ENCODE results near the gene PRKCA.

Gene PRKCA

GRCh38 chr17:66633317-66633965, 331.0 kb downstream of the PRKCA start:
- Histone ChIP-seq H3K9me3 (ENCODE audit: insufficient read depth, low read depth, low read length) (no peaks in the 10 kb centered on the region), H3K9ac (ENCODE audit: low read depth, low read length, poor library complexity, severe bottlenecking) (no peak overlapping the region), H3K4me1 (ENCODE audit: insufficient read depth, low read length, poor library complexity, severe bottlenecking) (no peaks in the 10 kb centered on the region), H3K9me2 (replicated peaks; ENCODE audit: low read depth, low read length) (no peaks in the 10 kb centered on the region), H3K4me3 (ENCODE audit: low read length, poor library complexity, severe bottlenecking) (no peak overlapping the region), H3F3A (ENCODE audit: low read depth) (no peaks in the 10 kb centered on the region), H3K36me3 (ENCODE audit: insufficient read depth, low read length) (no peaks in the 10 kb centered on the region), H3K79me2 (ENCODE audit: insufficient read depth, low read length) (no peaks in the 10 kb centered on the region), H4K20me1 (ENCODE audit: insufficient read depth, low read length, poor library complexity, severe bottlenecking) (no peaks in the 10 kb centered on the region), H3K27me3 (ENCODE audit: insufficient read depth, low read length, poor library complexity, severe bottlenecking) (no peaks in the 10 kb centered on the region), H3K4me2 (ENCODE audit: low read depth, low read length, poor library complexity, severe bottlenecking) (no peak overlapping the region), H2AFZ (ENCODE audit: low read length) (no peak overlapping the region)
- no peak for TF ChIP-seq EZH2phosphoT487 (IDR thresholded peaks at IDR 0.05; ENCODE audit: borderline replicate concordance)
- TF ChIP-seq, protein P1, sequence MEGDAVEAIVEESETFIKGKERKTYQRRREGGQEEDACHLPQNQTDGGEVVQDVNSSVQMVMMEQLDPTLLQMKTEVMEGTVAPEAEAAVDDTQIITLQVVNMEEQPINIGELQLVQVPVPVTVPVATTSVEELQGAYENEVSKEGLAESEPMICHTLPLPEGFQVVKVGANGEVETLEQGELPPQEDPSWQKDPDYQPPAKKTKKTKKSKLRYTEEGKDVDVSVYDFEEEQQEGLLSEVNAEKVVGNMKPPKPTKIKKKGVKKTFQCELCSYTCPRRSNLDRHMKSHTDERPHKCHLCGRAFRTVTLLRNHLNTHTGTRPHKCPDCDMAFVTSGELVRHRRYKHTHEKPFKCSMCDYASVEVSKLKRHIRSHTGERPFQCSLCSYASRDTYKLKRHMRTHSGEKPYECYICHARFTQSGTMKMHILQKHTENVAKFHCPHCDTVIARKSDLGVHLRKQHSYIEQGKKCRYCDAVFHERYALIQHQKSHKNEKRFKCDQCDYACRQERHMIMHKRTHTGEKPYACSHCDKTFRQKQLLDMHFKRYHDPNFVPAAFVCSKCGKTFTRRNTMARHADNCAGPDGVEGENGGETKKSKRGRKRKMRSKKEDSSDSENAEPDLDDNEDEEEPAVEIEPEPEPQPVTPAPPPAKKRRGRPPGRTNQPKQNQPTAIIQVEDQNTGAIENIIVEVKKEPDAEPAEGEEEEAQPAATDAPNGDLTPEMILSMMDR (conservative IDR thresholded peaks at IDR 0.05; ENCODE audit: low read length): no peak

DNA sequence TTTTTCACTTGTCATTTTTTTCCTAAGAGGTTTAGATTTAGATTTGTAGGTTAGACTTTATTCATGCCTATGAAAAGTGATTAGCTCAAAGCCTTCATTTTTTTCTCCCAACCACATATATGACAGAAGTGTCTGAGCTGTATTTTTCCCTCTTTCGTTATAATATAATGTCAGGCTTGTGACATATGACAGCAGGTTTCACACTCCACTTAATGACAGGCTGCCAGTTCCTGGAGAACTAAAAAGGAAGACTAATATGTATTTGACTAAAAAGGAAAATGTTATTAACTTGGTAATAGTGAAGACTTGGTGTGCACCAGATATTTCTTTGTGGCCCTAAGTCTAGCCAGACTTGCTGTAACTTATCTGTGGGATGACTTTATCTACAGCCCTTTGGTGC, 331.8 kb downstream of the PRKCA start:
- H2AFZ ChIP-seq (ENCODE audit: low read length): no peak overlapping the region
- H3K79me2 ChIP-seq (ENCODE audit: insufficient read depth, low read length): no peaks in the 10 kb centered on the region
- H3F3A ChIP-seq (ENCODE audit: low read depth): no peaks in the 10 kb centered on the region
- H3K9ac ChIP-seq (ENCODE audit: low read depth, low read length, poor library complexity, severe bottlenecking): no peak overlapping the region
- no peaks in the 10 kb centered on the region for H3K27me3 ChIP-seq (ENCODE audit: insufficient read depth, low read length, poor library complexity, severe bottlenecking)
- H4K20me1 ChIP-seq (ENCODE audit: insufficient read depth, low read length, poor library complexity, severe bottlenecking): no peaks in the 10 kb centered on the region
- H3K36me3 ChIP-seq (ENCODE audit: insufficient read depth, low read length): no peaks in the 10 kb centered on the region
- H3K4me1 ChIP-seq (ENCODE audit: insufficient read depth, low read length, poor library complexity, severe bottlenecking): no peaks in the 10 kb centered on the region
- no peaks in the 10 kb centered on the region for H3K9me2 ChIP-seq (replicated peaks; ENCODE audit: low read depth, low read length)
- no peaks in the 10 kb centered on the region for H3K9me3 ChIP-seq (ENCODE audit: insufficient read depth, low read depth, low read length)
- TF ChIP-seq, protein P1 (conservative IDR thresholded peaks at IDR 0.05; ENCODE audit: low read length): no peak
- TF ChIP-seq EZH2phosphoT487 (IDR thresholded peaks at IDR 0.05; ENCODE audit: borderline replicate concordance): no peak
- H3K4me3 ChIP-seq (ENCODE audit: low read length, poor library complexity, severe bottlenecking): no peak overlapping the region
- H3K4me2 ChIP-seq (ENCODE audit: low read depth, low read length, poor library complexity, severe bottlenecking): no peak overlapping the region

DNA sequence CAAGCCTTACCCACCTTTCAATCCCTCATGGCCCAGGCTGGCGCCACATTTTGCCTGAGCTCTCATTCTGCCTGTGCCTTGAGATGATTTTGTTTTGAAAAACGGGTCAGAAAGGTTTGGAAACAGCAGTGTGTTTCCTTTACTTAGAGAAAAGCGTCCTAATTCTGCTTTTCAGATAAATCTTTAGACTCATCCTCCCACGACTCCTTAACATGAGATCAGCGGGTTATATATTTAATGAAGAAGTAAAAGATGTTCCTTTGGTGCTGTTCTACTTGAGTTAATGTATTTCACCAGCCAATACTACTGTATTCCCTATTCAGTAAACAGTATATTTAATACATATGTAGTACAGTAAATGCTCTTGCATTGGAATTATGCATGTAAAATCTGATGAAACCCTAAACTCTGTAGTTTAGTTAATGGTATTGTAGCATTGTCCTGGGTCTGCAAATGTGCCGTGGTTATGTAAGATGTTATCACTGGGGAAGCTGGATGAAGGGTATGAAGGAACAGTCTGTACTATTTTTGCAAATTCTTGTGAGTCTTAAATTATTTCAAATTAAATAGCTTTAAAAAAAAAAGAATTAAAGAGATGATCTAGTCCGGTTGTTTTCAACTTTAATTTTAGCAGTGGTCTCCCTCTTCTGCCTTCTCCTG, 333.1 kb downstream of the PRKCA start:
- Histone ChIP-seq H4K20me1 (ENCODE audit: insufficient read depth, low read length, poor library complexity, severe bottlenecking) (no peaks in the 10 kb centered on the region), H3K4me3 (ENCODE audit: low read length, poor library complexity, severe bottlenecking) (no peak overlapping the region), H3K9ac (ENCODE audit: low read depth, low read length, poor library complexity, severe bottlenecking) (no peak overlapping the region), H3F3A (ENCODE audit: low read depth) (no peaks in the 10 kb centered on the region), H3K9me3 (ENCODE audit: insufficient read depth, low read depth, low read length) (no peaks in the 10 kb centered on the region), H3K79me2 (ENCODE audit: insufficient read depth, low read length) (no peaks in the 10 kb centered on the region), H2AFZ (ENCODE audit: low read length) (no peak overlapping the region), H3K27me3 (ENCODE audit: insufficient read depth, low read length, poor library complexity, severe bottlenecking) (no peaks in the 10 kb centered on the region), H3K4me2 (ENCODE audit: low read depth, low read length, poor library complexity, severe bottlenecking) (no peak overlapping the region), H3K4me1 (ENCODE audit: insufficient read depth, low read length, poor library complexity, severe bottlenecking) (no peaks in the 10 kb centered on the region), H3K36me3 (ENCODE audit: insufficient read depth, low read length) (no peaks in the 10 kb centered on the region), H3K9me2 (replicated peaks; ENCODE audit: low read depth, low read length) (no peaks in the 10 kb centered on the region)
- TF ChIP-seq EZH2phosphoT487 (IDR thresholded peaks at IDR 0.05; ENCODE audit: borderline replicate concordance): no peak
- TF ChIP-seq, protein P1 (conservative IDR thresholded peaks at IDR 0.05; ENCODE audit: low read length): no peak
